Prostate gland (tissue), 2 donors: ENCODE data around the gene ADAMTS12.

Experiments
- POLR2A ChIP-seq: fragments of 450-650 bp; IDR thresholded peaks from one replicate; pipeline ENCODE4 v1.6.1; 2016; ENCODE audit warnings: antibody characterized with exemption, mild to moderate bottlenecking
- POLR2AphosphoS5 ChIP-seq: sonication (generic); formaldehyde crosslinking; IDR thresholded peaks from one replicate; pipeline ENCODE4 v1.6.1; 2017; ENCODE audit warnings: antibody characterized with exemption
- TF ChIP-seq, protein P1 (sequence below), 4 experiments: fragments of 200-600 bp in 2 of 4; fragments of 450-650 bp in 2 of 4; sonication (generic) in 2 of 4; IDR thresholded peaks; 1 replicate in 3 of 4; 2 replicates in 1 of 4; pipeline ENCODE4 v1.5.1; 2016 to 2019; ENCODE audit warnings: antibody characterized with exemption in 4 of 4, mild to moderate bottlenecking in 2 of 4, moderate library complexity in 2 of 4

DNA sequence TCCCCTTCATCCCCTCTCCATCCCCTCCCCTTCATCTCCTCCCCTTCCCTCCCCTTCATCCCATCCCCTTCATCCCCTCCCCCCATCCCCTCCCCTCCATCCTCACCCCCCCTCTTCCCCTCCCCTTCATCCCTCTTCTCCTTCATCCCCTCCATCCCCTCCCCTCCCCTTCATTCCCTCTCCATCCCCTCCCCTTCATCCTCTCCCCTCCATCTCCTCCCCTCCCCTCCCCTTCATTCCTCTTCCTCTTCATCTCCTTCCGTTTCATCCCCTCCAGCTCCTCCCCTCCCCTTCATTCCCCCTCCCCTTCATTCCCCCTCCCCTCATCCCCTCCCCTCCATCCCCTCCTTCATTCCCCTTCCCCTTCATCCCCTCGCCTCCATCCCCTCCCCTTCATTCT is 410.9 kb downstream of the ADAMTS12 start:
- TF ChIP-seq, protein P1, sequence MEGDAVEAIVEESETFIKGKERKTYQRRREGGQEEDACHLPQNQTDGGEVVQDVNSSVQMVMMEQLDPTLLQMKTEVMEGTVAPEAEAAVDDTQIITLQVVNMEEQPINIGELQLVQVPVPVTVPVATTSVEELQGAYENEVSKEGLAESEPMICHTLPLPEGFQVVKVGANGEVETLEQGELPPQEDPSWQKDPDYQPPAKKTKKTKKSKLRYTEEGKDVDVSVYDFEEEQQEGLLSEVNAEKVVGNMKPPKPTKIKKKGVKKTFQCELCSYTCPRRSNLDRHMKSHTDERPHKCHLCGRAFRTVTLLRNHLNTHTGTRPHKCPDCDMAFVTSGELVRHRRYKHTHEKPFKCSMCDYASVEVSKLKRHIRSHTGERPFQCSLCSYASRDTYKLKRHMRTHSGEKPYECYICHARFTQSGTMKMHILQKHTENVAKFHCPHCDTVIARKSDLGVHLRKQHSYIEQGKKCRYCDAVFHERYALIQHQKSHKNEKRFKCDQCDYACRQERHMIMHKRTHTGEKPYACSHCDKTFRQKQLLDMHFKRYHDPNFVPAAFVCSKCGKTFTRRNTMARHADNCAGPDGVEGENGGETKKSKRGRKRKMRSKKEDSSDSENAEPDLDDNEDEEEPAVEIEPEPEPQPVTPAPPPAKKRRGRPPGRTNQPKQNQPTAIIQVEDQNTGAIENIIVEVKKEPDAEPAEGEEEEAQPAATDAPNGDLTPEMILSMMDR (IDR thresholded peaks at IDR 0.05), result no peak
- no peak for TF ChIP-seq POLR2A
- TF ChIP-seq POLR2AphosphoS5, result no peak
